HEK293T (cell line): ENCODE data around the gene CDCP2.

ENCODE experiments used
- ARNT ChIP-seq: fragments of 450-650 bp; IDR thresholded peaks from 2 replicates; pipeline ENCODE4 v1.6.1; 2017; ENCODE audit warnings: mild to moderate bottlenecking
- BHLHE40 ChIP-seq: fragments of 450-650 bp; IDR thresholded peaks from 2 replicates; pipeline ENCODE4 v1.6.1; 2016; ENCODE audit warnings: mild to moderate bottlenecking, moderate library complexity, borderline replicate concordance
- CTBP1 ChIP-seq: fragments of 450-650 bp; IDR thresholded peaks from 2 replicates; pipeline ENCODE4 v1.6.1; 2016; ENCODE audit warnings: borderline replicate concordance
- ELF4 ChIP-seq: fragments of 450-650 bp; IDR thresholded peaks from 2 replicates; pipeline ENCODE4 v1.6.1; 2017; ENCODE audit warnings: antibody characterized with exemption
- FOXA1 ChIP-seq: fragments of 450-650 bp; IDR thresholded peaks from 2 replicates; pipeline ENCODE4 v1.6.1; 2016; ENCODE audit warnings: mild to moderate bottlenecking
- FOXM1 ChIP-seq: fragments of 450-650 bp; IDR thresholded peaks from 2 replicates; pipeline ENCODE4 v1.6.1; 2017; ENCODE audit warnings: mild to moderate bottlenecking, borderline replicate concordance
- HDGF ChIP-seq: fragments of 450-650 bp; IDR thresholded peaks from 2 replicates; pipeline ENCODE4 v1.6.1; 2017; ENCODE audit warnings: antibody characterized with exemption, borderline replicate concordance
- L3MBTL2 ChIP-seq: fragments of 450-650 bp; conservative IDR thresholded peaks from 2 replicates; pipeline ENCODE4 v1.6.1; 2016; ENCODE audit warnings: mild to moderate bottlenecking
- SP1 ChIP-seq: fragments of 450-650 bp; IDR thresholded peaks from 2 replicates; pipeline ENCODE4 v1.6.1; 2017
- SUZ12 ChIP-seq: fragments of 450-650 bp; IDR thresholded peaks from 2 replicates; pipeline ENCODE4 v1.6.1; 2016; ENCODE audit warnings: mild to moderate bottlenecking
- ZNF384 ChIP-seq: fragments of 450-650 bp; IDR thresholded peaks from 2 replicates; pipeline ENCODE4 v1.6.1; 2016
- TF ChIP-seq, protein P1 (sequence below): fragments of 450-650 bp; IDR thresholded peaks from 2 replicates; pipeline ENCODE4 v1.6.1; 2016

DNA sequence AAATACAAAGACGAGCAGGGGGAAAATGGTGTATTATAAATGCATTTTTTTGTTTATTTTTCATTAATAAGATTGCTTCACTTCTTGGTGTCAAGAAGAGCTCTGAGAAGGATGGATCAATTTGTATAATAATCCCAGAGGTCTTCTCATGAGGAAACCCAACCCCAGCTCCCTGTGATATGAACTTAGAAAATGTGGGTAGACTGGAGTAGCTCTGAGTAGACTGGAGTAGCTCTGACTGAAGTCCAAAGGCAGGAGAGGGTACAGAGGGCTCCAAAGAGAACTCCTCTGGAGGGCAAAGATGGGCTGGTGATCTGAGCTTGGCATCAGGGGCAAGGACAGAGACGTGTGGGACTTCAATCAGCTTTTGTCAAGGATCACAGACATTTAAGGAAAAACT, 21.4 kb downstream of the CDCP2 start:
- TF ChIP-seq SP1 (no peak), ARNT (no peak), ZNF384 (no peak), FOXA1 (no peak), BHLHE40 (no peak), CTBP1 (no peak), ELF4 (no peak), L3MBTL2 (no peak), SUZ12 (no peak), FOXM1 (no peak), HDGF (no peak)
- TF ChIP-seq, protein P1, sequence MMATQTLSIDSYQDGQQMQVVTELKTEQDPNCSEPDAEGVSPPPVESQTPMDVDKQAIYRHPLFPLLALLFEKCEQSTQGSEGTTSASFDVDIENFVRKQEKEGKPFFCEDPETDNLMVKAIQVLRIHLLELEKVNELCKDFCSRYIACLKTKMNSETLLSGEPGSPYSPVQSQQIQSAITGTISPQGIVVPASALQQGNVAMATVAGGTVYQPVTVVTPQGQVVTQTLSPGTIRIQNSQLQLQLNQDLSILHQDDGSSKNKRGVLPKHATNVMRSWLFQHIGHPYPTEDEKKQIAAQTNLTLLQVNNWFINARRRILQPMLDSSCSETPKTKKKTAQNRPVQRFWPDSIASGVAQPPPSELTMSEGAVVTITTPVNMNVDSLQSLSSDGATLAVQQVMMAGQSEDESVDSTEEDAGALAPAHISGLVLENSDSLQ, result no peak
